Measurements from ENCODE around the gene MYO1F. TPM values are rescaled to one million over a fixed set of nuclear protein-coding genes. Genes with fewer than 3 reads are reported as not detected.
A peak's percentile ranks its signal among the peaks of the same experiment; 100 is the strongest.

The MYO1F gene
- total RNA-seq, 4 donors from 2014 or later, result 6.6 to 70.7 (median 10.9) TPM

- in situ Hi-C loops (cut with MboI; ENCODE audit: low pct_ligation_motif_present in 1 of 4, low pct_unique_long_range_greater_than_20kb in 1 of 4, low sequenced_read_pairs in 3 of 4), result loop anchor here (10.0 to 25.0 kb wide), 3 partner anchors 91 to 151 kb away; partner anchors contain the start of gene MARCHF2 (in 2 of the 4)
Observed at GRCh38 chr19:8505680-8506401, 71.4 kb downstream of the MYO1F start.

GRCh38 chr19:8504919-8505318, 72.3 kb downstream of the MYO1F start:
- DNase-seq, result no peak
- in situ Hi-C loops (cut with MboI; ENCODE audit: low pct_ligation_motif_present in 1 of 4, low pct_unique_long_range_greater_than_20kb in 1 of 4, low sequenced_read_pairs in 3 of 4), result loop anchor here (10.0 to 25.0 kb wide), 3 partner anchors 90 to 150 kb away; partner anchors contain the start of gene MARCHF2 (in 2 of the 4)
- H3K9me3 ChIP-seq, result no peaks in the 10 kb centered on the region
- intact Hi-C loops (cut with DNase I; ENCODE audit: low total_unique reads), result loop anchor here (10.0 kb wide), 1 partner anchor 150 kb away; no protein-coding TSS in a partner anchor
- WGBS, 2 donors (ENCODE audit: low coverage in 1 of 2), result 69 to 80% methylated on average over 2 to 6 of the region's 6 CpGs
- no peak overlapping the region for H3K4me3 ChIP-seq
- no peaks in the 10 kb centered on the region for H3K27me3 ChIP-seq
- TF ChIP-seq CTCF (IDR thresholded peaks at IDR 0.05), result no peak
- TF ChIP-seq EP300 (IDR thresholded peaks at IDR 0.05; ENCODE audit: low read depth), result no peak
- no peak for TF ChIP-seq POLR2A (IDR thresholded peaks at IDR 0.05)
- TF ChIP-seq POLR2AphosphoS5 (IDR thresholded peaks at IDR 0.05), result no peak
- H3K27ac ChIP-seq, result no peak overlapping the region
- no peaks in the 10 kb centered on the region for H3K36me3 ChIP-seq
- H3K4me1 ChIP-seq, result peaks cover 5 to 13% (median 12%) of the 10 kb centered on the region in 4 donors

More at GRCh38 chr19:8505680-8506401, 71.4 kb downstream of the MYO1F start:
- H3K27me3 ChIP-seq, result no peaks in the 10 kb centered on the region
- peak; percentile 82 for DNase-seq
- WGBS, 2 donors (ENCODE audit: low coverage in 1 of 2), result 0 to 1% methylated on average over 2 to 40 of the region's 56 CpGs
- no peak for TF ChIP-seq EP300 (IDR thresholded peaks at IDR 0.05; ENCODE audit: low read depth)
- TF ChIP-seq POLR2AphosphoS5 (IDR thresholded peaks at IDR 0.05), result peak in 1 of 3 donors; percentile 30
- TF ChIP-seq CTCF (IDR thresholded peaks at IDR 0.05), result peak; percentile 81 to 88 (median 83)
- peaks cover 5 to 13% (median 12%) of the 10 kb centered on the region in 4 donors for H3K4me1 ChIP-seq
- no peaks in the 10 kb centered on the region for H3K9me3 ChIP-seq
- peaks cover 0 to under 1% (median 0%) of the 10 kb centered on the region in 4 donors for H3K36me3 ChIP-seq
- intact Hi-C loops (cut with DNase I; ENCODE audit: low total_unique reads), result loop anchor here (10.0 kb wide), 1 partner anchor 151 kb away; no protein-coding TSS in a partner anchor
- peak overlapping the region in 2 of 4 donors; percentile 2 to 8 for H3K27ac ChIP-seq
- H3K4me3 ChIP-seq, result peak overlapping the region; percentile 10 to 59 (median 36)

GRCh38 chr19:8504171-8504570, 73.1 kb downstream of the MYO1F start:
- TF ChIP-seq POLR2AphosphoS5 (IDR thresholded peaks at IDR 0.05), result no peak
- TF ChIP-seq CTCF (IDR thresholded peaks at IDR 0.05), result no peak
- TF ChIP-seq EP300 (IDR thresholded peaks at IDR 0.05; ENCODE audit: low read depth), result no peak
- no peak for TF ChIP-seq POLR2A (IDR thresholded peaks at IDR 0.05)
- no peak for DNase-seq
- 67 to 82% methylated on average over 5 to 7 of the region's 7 CpGs for WGBS, 2 donors (ENCODE audit: low coverage in 1 of 2)
- intact Hi-C loops (cut with DNase I; ENCODE audit: low total_unique reads), result loop anchor here (10.0 kb wide), 1 partner anchor 149 kb away; no protein-coding TSS in a partner anchor
- Histone ChIP-seq H3K27me3 (no peaks in the 10 kb centered on the region), H3K9me3 (no peaks in the 10 kb centered on the region), H3K36me3 (no peaks in the 10 kb centered on the region), H3K4me1 (peaks cover 5 to 13% (median 12%) of the 10 kb centered on the region in 4 donors), H3K27ac (no peak overlapping the region), H3K4me3 (no peak overlapping the region)
- in situ Hi-C loops (cut with MboI; ENCODE audit: low pct_ligation_motif_present in 1 of 4, low pct_unique_long_range_greater_than_20kb in 1 of 4, low sequenced_read_pairs in 3 of 4), result loop anchor here (10.0 to 25.0 kb wide), 3 partner anchors 89 to 149 kb away; partner anchors contain the start of gene MARCHF2 (in 2 of the 4)

- no peaks in the 10 kb centered on the region for H3K36me3 ChIP-seq
- H3K27ac ChIP-seq, result no peak overlapping the region
- no peaks in the 10 kb centered on the region for H3K9me3 ChIP-seq
- TF ChIP-seq POLR2A (IDR thresholded peaks at IDR 0.05) (no peak), CTCF (IDR thresholded peaks at IDR 0.05) (no peak), POLR2AphosphoS5 (IDR thresholded peaks at IDR 0.05) (no peak), EP300 (IDR thresholded peaks at IDR 0.05; ENCODE audit: low read depth) (no peak)
- no peak overlapping the region for H3K4me3 ChIP-seq
- DNase-seq, result no peak
- intact Hi-C loops (cut with DNase I; ENCODE audit: low total_unique reads), result loop anchor here (10.0 kb wide), 1 partner anchor 149 kb away; no protein-coding TSS in a partner anchor
- in situ Hi-C loops (cut with MboI; ENCODE audit: low pct_ligation_motif_present in 1 of 4, low pct_unique_long_range_greater_than_20kb in 1 of 4, low sequenced_read_pairs in 3 of 4), result loop anchor here (10.0 to 25.0 kb wide), 3 partner anchors 89 to 149 kb away; partner anchors contain the start of gene MARCHF2 (in 2 of the 4)
- no peaks in the 10 kb centered on the region for H3K27me3 ChIP-seq
- peaks cover 5 to 13% (median 12%) of the 10 kb centered on the region in 4 donors for H3K4me1 ChIP-seq
- WGBS, 2 donors (ENCODE audit: low coverage in 1 of 2), result 92% methylated on average over 7 of the region's 7 CpGs; no CpG with 5 or more reads in 1 of the 2 donors
Observed at GRCh38 chr19:8503510-8503909, 73.7 kb downstream of the MYO1F start.

Measured in transverse colon (tissue), 4 donors.